Upper lobe of right lung (tissue), 1 donor: Measurements from ENCODE around the gene ADH1A. TPM values are rescaled to one million over a fixed set of nuclear protein-coding genes. Genes with fewer than 3 reads are reported as not detected.

Experiments used
- ATAC-seq: fragments of 200-7000 bp; cut with Tn5 transposase; one replicate; pipeline ENCODE4 v1.9.1; 2020; ENCODE audit warnings: mild to moderate bottlenecking, moderate library complexity
- DNase-seq: peaks from one replicate; pipeline ENCODE4 v3.0.0-alpha.2; 2020
- H3K27ac ChIP-seq: fragments of 200-600 bp; one replicate; pipeline ENCODE4 v1.8.0; 2022
- H3K27me3 ChIP-seq: fragments of 200-600 bp; one replicate; pipeline ENCODE4 v1.8.0; 2022; ENCODE audit warnings: mild to moderate bottlenecking
- H3K36me3 ChIP-seq: fragments of 200-600 bp; one replicate; pipeline ENCODE4 v1.8.0; 2022
- H3K4me1 ChIP-seq: fragments of 200-600 bp; one replicate; pipeline ENCODE4 v1.8.0; 2022
- H3K4me3 ChIP-seq: fragments of 200-600 bp; one replicate; pipeline ENCODE4 v1.8.0; 2022; ENCODE audit warnings: mild to moderate bottlenecking
- H3K9me3 ChIP-seq: fragments of 200-600 bp; one replicate; pipeline ENCODE4 v1.8.0; 2022
- CTCF ChIP-seq: fragments of 200-600 bp; IDR thresholded peaks from one replicate; pipeline ENCODE4 v1.8.0; 2022; ENCODE audit warnings: antibody characterized with exemption
- intact Hi-C: fragments of 100-400 bp; cut with DNase I; formaldehyde crosslinking; loops from one replicate; pipeline ENCODE4 v1.11.0; 2022
- long read RNA-seq: library from polyadenylated mRNA; unstranded; transcript quantifications from one replicate; pipeline ENCODE4 v2.0.0, GENCODE V29; 2021
- total RNA-seq: library from RNA; stranded (reverse); fragmentation: NEBNext Ultra II Directional; extraction: Animal tissue kit (Norgen Biotek cat#: 25700); gene quantifications from one replicate; pipeline ENCODE4 v1.2.1, GENCODE V29; 2021
- donor health status: DM: no; HTN: yes; CAD: no; lungs with severe emphysema.

Gene ADH1A
- 3.6 TPM for total RNA-seq
- long read RNA-seq = 0 reads

- no peak for ATAC-seq
- H3K9me3 ChIP-seq = no peaks in the 10 kb centered on the region
Measured at GRCh38 chr4:99290848-99291786, at the start of gene ADH1A. TSS of gene ADH1A (minus strand) at chr4:99290985. CDS start at chr4:99290914, 71 bp downstream.

GRCh38 chr4:99339172-99339571, 48.4 kb upstream of the ADH1A start:
- intact Hi-C loops = no loop called here
- H3K36me3 ChIP-seq = no peaks in the 10 kb centered on the region
- DNase-seq (no peak), ATAC-seq (no peak)
- H3K27ac ChIP-seq = no peak overlapping the region
- no peaks in the 10 kb centered on the region for H3K27me3 ChIP-seq
- no peak for TF ChIP-seq CTCF
- no peaks in the 10 kb centered on the region for H3K9me3 ChIP-seq
- H3K4me1 ChIP-seq = no peaks in the 10 kb centered on the region
- H3K4me3 ChIP-seq = no peak overlapping the region

More at GRCh38 chr4:99290848-99291786, at the start of gene ADH1A:
- Histone ChIP-seq H3K27me3 (no peaks in the 10 kb centered on the region), H3K4me3 (no peak within 1 kb of the TSS), H3K36me3 (no peaks in the 10 kb centered on the region), H3K27ac (no peak within 1 kb of the TSS), H3K4me1 (no peaks in the 10 kb centered on the region)
- intact Hi-C loops = no loop called here
- TF ChIP-seq CTCF = no peak
- no peak for DNase-seq

- no peak overlapping the region for H3K27ac ChIP-seq
- H3K27me3 ChIP-seq = no peaks in the 10 kb centered on the region
- H3K4me3 ChIP-seq = no peak overlapping the region
- no peaks in the 10 kb centered on the region for H3K9me3 ChIP-seq
- no peak for TF ChIP-seq CTCF
- H3K36me3 ChIP-seq = no peaks in the 10 kb centered on the region
- DNase-seq = no peak
- intact Hi-C loops = no loop called here
- no peak for ATAC-seq
- H3K4me1 ChIP-seq = no peaks in the 10 kb centered on the region
Measured at GRCh38 chr4:99336553-99336952, 45.8 kb upstream of the ADH1A start.

DNA sequence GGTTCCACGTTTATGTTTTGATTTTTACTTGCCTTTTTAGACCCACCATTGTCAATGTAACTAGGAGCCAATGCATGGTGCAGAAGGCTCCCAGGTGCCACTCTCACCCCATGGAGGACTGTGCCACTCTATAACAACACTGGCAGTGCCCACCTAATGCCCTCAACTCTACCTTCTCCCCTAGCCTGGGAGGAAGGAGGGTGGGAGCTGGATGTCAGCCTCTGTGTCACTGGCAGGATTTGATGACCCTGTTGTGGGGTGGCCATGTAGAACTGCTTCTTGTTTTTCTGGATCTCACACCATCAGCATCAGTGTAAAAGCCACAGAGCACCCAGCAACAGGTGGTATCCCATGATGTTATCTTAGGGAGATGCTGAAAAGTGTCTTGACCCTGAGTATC, 44.1 kb upstream of the ADH1A start:
- no peak for TF ChIP-seq CTCF
- intact Hi-C loops = no loop called here
- ATAC-seq (no peak), DNase-seq (no peak)
- no peaks in the 10 kb centered on the region for H3K27me3 ChIP-seq
- no peaks in the 10 kb centered on the region for H3K9me3 ChIP-seq
- H3K4me1 ChIP-seq = no peaks in the 10 kb centered on the region
- H3K4me3 ChIP-seq = no peak overlapping the region
- no peak overlapping the region for H3K27ac ChIP-seq
- H3K36me3 ChIP-seq = no peaks in the 10 kb centered on the region

DNA sequence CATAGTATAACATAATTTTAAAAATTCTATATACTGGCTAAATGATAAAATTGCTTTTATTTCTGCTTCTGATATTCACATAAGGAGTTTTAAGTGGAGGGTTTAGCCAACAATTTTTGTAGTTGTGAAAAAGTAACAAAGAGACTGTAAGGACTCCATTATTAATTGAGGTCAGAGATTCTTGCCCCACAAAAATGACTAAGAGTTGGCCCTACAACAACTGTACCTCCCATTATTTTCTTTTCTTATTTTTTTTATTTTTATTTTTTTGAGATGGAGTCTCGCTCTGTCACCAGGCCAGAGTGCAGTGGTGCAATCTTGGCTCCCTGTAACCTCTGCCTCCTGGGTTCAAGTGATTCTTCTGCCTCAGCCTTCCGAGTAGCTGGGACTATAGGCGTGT, 39.9 kb upstream of the ADH1A start:
- ATAC-seq (no peak), DNase-seq (no peak)
- intact Hi-C loops = no loop called here
- no peak for TF ChIP-seq CTCF
- no peak overlapping the region for H3K4me3 ChIP-seq
- no peaks in the 10 kb centered on the region for H3K27me3 ChIP-seq
- H3K36me3 ChIP-seq = no peaks in the 10 kb centered on the region
- no peak overlapping the region for H3K27ac ChIP-seq
- H3K4me1 ChIP-seq = peaks cover 1% of the 10 kb centered on the region
- H3K9me3 ChIP-seq = no peaks in the 10 kb centered on the region
